Spinal cord (tissue), 10 donors: ENCODE results near the gene CPEB2. TPM values are rescaled to one million over a fixed set of nuclear protein-coding genes. Genes with fewer than 3 reads are reported as not detected.

Experiments
- DNase-seq, 6 donors: peaks; one replicate each; pipeline versions ENCODE4 v3.0.0 to v3.0.0-alpha.2; 2013 to 2015; ENCODE audit warnings: low spot score in 6 of 6, low read depth in 4 of 6
- H3K27ac ChIP-seq: one replicate; pipeline ENCODE4 v1.5.1; 2013; ENCODE audit warnings: low read depth, low read length, control low read depth
- H3K27me3 ChIP-seq: one replicate; pipeline ENCODE4 v1.6.1; 2013; ENCODE audit warnings: low read length; ENCODE audit not compliant: control insufficient read depth, insufficient read depth
- H3K36me3 ChIP-seq: one replicate; pipeline ENCODE4 v1.6.1; 2013; ENCODE audit warnings: low read length; ENCODE audit not compliant: control insufficient read depth, insufficient read depth
- H3K4me1 ChIP-seq: one replicate; pipeline ENCODE4 v1.6.1; 2013; ENCODE audit warnings: low read length; ENCODE audit not compliant: control insufficient read depth, insufficient read depth
- H3K4me3 ChIP-seq: one replicate; pipeline ENCODE4 v1.5.1; 2013; ENCODE audit warnings: low read depth, low read length, control low read depth
- H3K9me3 ChIP-seq: one replicate; pipeline ENCODE4 v1.6.1; 2013; ENCODE audit warnings: low read length; ENCODE audit not compliant: control insufficient read depth, insufficient read depth
- WGBS: methylation state at CpG from one replicate; pipeline ENCODE4 v1.1.5; 2013; ENCODE audit warnings: missing lambda C conversion rate; ENCODE audit not compliant: insufficient coverage; 5-methylcytosine and 5-hydroxymethylcytosine counted together
- polyA plus RNA-seq, 2 donors: library from polyadenylated mRNA; unstranded; fragments of 120-200 nt; gene quantifications; one replicate each; pipeline ENCODE4 v1.2.1, GENCODE V29; 2013; ENCODE audit not compliant: insufficient read length in 2 of 2
- total RNA-seq, 2 donors: library from RNA; depleted of rRNA in 1 of 2; stranded (reverse); fragments of 120-200 nt in 1 of 2; fragments of >200 nt in 1 of 2; gene quantifications; one replicate each; pipeline versions ENCODE4 v1.2.3 to v1.2.4, GENCODE V29; 2013 to 2014
- donor health status: healthy.

The CPEB2 gene
- total and polyA plus RNA-seq, 4 donors = 42.0 to 64.2 (median 51.2) TPM

GRCh38 chr4:14987054-14987453, 15.2 kb upstream of the CPEB2 start:
- no CpG with 5 or more reads among the region's 2 CpGs for WGBS
- H3K4me3 ChIP-seq = no peak overlapping the region
- no peaks in the 10 kb centered on the region for H3K4me1 ChIP-seq
- no peaks in the 10 kb centered on the region for H3K9me3 ChIP-seq
- DNase-seq = no peak
- H3K36me3 ChIP-seq = no peaks in the 10 kb centered on the region
- no peak overlapping the region for H3K27ac ChIP-seq
- no peaks in the 10 kb centered on the region for H3K27me3 ChIP-seq

- no peak overlapping the region for H3K4me3 ChIP-seq
- no peaks in the 10 kb centered on the region for H3K9me3 ChIP-seq
- H3K27ac ChIP-seq = no peak overlapping the region
- WGBS = no CpG with 5 or more reads among the region's 1 CpG
- DNase-seq = no peak
- no peaks in the 10 kb centered on the region for H3K27me3 ChIP-seq
- no peaks in the 10 kb centered on the region for H3K4me1 ChIP-seq
- no peaks in the 10 kb centered on the region for H3K36me3 ChIP-seq
These were observed 11.8 kb upstream of the CPEB2 start for GRCh38 chr4:14990484-14990883.

- no peaks in the 10 kb centered on the region for H3K36me3 ChIP-seq
- no peaks in the 10 kb centered on the region for H3K4me1 ChIP-seq
- peaks cover 4% of the 10 kb centered on the region for H3K9me3 ChIP-seq
- 83% methylated on average over 3 of the region's 3 CpGs for WGBS
- no peaks in the 10 kb centered on the region for H3K27me3 ChIP-seq
- no peak overlapping the region for H3K4me3 ChIP-seq
- no peak overlapping the region for H3K27ac ChIP-seq
- no peak for DNase-seq
These were observed 8.0 kb upstream of the CPEB2 start for GRCh38 chr4:14994242-14994641.

- WGBS = 0% methylated on average over 32 of the region's 32 CpGs
- peak overlapping the region; percentile 93 for H3K4me3 ChIP-seq
- no peaks in the 10 kb centered on the region for H3K4me1 ChIP-seq
- H3K9me3 ChIP-seq = peaks cover 4% of the 10 kb centered on the region
- peak overlapping the region; percentile 100 for H3K27ac ChIP-seq
- peak in 4 of 6 donors; percentile 38 to 91 (median 72) for DNase-seq
- H3K36me3 ChIP-seq = no peaks in the 10 kb centered on the region
- H3K27me3 ChIP-seq = no peaks in the 10 kb centered on the region
These were observed 923 bp upstream of the CPEB2 start for GRCh38 chr4:15001248-15001868.

GRCh38 chr4:15002659-15003400, 549 bp downstream of the CPEB2 start:
- WGBS = under 1% methylated on average over 74 of the region's 74 CpGs

GRCh38 chr4:15003401-15003890, 1.2 kb downstream of the CPEB2 start:
- Histone ChIP-seq H3K9me3 (no peaks in the 10 kb centered on the region), H3K27ac (peak overlapping the region; percentile 100), H3K4me3 (peak overlapping the region; percentile 93), H3K27me3 (no peaks in the 10 kb centered on the region), H3K36me3 (no peaks in the 10 kb centered on the region), H3K4me1 (no peaks in the 10 kb centered on the region)
- 0% methylated on average over 65 of the region's 65 CpGs for WGBS
- peak in 2 of 6 donors; percentile 70 to 73 for DNase-seq

More at GRCh38 chr4:15002659-15003400, 549 bp downstream of the CPEB2 start:
- DNase-seq = peak in 4 of 6 donors; percentile 49 to 94 (median 78)
- Histone ChIP-seq H3K9me3 (no peaks in the 10 kb centered on the region), H3K4me3 (peak overlapping the region; percentile 93), H3K27ac (peak overlapping the region; percentile 100), H3K4me1 (no peaks in the 10 kb centered on the region), H3K27me3 (no peaks in the 10 kb centered on the region), H3K36me3 (no peaks in the 10 kb centered on the region)

GRCh38 chr4:15003891-15004738, 1.8 kb downstream of the CPEB2 start:
- H3K4me1 ChIP-seq = no peaks in the 10 kb centered on the region
- peak overlapping the region; percentile 88 for H3K27ac ChIP-seq
- no peaks in the 10 kb centered on the region for H3K36me3 ChIP-seq
- DNase-seq = peak in 2 of 6 donors; percentile 60 to 62
- 0% methylated on average over 109 of the region's 109 CpGs for WGBS
- H3K27me3 ChIP-seq = no peaks in the 10 kb centered on the region
- H3K9me3 ChIP-seq = no peaks in the 10 kb centered on the region
- H3K4me3 ChIP-seq = peak overlapping the region; percentile 76

- Histone ChIP-seq H3K4me3 (peak overlapping the region; percentile 76), H3K27ac (peak overlapping the region; percentile 88), H3K9me3 (no peaks in the 10 kb centered on the region), H3K27me3 (no peaks in the 10 kb centered on the region), H3K4me1 (no peaks in the 10 kb centered on the region), H3K36me3 (no peaks in the 10 kb centered on the region)
- DNase-seq = peak in 3 of 6 donors; percentile 49 to 79 (median 66)
- 0% methylated on average over 42 of the region's 43 CpGs for WGBS
These were observed 2.5 kb downstream of the CPEB2 start for GRCh38 chr4:15004739-15005301.

- Histone ChIP-seq H3K9me3 (no peaks in the 10 kb centered on the region), H3K27ac (peak overlapping the region; percentile 88), H3K36me3 (no peaks in the 10 kb centered on the region), H3K4me3 (peak overlapping the region; percentile 76), H3K4me1 (no peaks in the 10 kb centered on the region), H3K27me3 (no peaks in the 10 kb centered on the region)
- no peak for DNase-seq
- WGBS = no CpG with 5 or more reads among the region's 4 CpGs
These were observed 3.3 kb downstream of the CPEB2 start for GRCh38 chr4:15005474-15006115.
